LHCN-M2 (cell line): ENCODE measurements around the gene MTX2. TPM values are rescaled to one million over a fixed set of nuclear protein-coding genes. Genes with fewer than 3 reads are reported as not detected.
"Not testable (repeated sequence)": the region's sequence is repeated elsewhere in the genome, so short reads cannot be mapped to it uniquely, and the experiment has no call there.

Experiments
- DNase-seq: peaks from one replicate; pipeline ENCODE4 v3.0.0-alpha.2; 2012; ENCODE audit warnings: low read depth
- total RNA-seq: library from RNA; depleted of rRNA; stranded (reverse); fragments of >200 nt; gene quantifications from 2 replicates; pipeline ENCODE4 v1.2.3, GENCODE V29; 2014

MTX2 gene
- total RNA-seq, 1 experiment from 2014 or later, result 32.3 TPM

GRCh38 chr2:176285321-176285720, 16.1 kb downstream of the MTX2 start:
- peak; percentile 48 for DNase-seq

GRCh38 chr2:176291335-176291734, 22.1 kb downstream of the MTX2 start:
- DNase-seq, result no peak

- no peak for DNase-seq
These were observed 22.6 kb downstream of the MTX2 start for GRCh38 chr2:176291809-176292283.

- DNase-seq, result no peak
These were observed 23.4 kb downstream of the MTX2 start for GRCh38 chr2:176292608-176293007.

- no peak for DNase-seq
These were observed 24.1 kb downstream of the MTX2 start for GRCh38 chr2:176293334-176293733.

GRCh38 chr2:176297067-176297466, 27.8 kb downstream of the MTX2 start:
- no peak for DNase-seq

- DNase-seq, result no peak
These were observed 28.5 kb downstream of the MTX2 start for GRCh38 chr2:176297737-176298136.

GRCh38 chr2:176306020-176306419, 36.8 kb downstream of the MTX2 start:
- DNase-seq, result not testable (repeated sequence)

- DNase-seq, result no peak
These were observed 48.0 kb downstream of the MTX2 start for GRCh38 chr2:176317199-176317598.

GRCh38 chr2:176317623-176318065, 48.4 kb downstream of the MTX2 start:
- DNase-seq, result no peak

- DNase-seq, result no peak
These were observed 52.7 kb downstream of the MTX2 start for GRCh38 chr2:176321916-176322315.

- DNase-seq, result no peak
These were observed 55.6 kb downstream of the MTX2 start for GRCh38 chr2:176324862-176325261.

- no peak for DNase-seq
These were observed 56.5 kb downstream of the MTX2 start for GRCh38 chr2:176325732-176326131.

- DNase-seq, result no peak
These were observed 58.9 kb downstream of the MTX2 start for GRCh38 chr2:176328149-176328548.

GRCh38 chr2:176330612-176331011, 61.4 kb downstream of the MTX2 start:
- no peak for DNase-seq

- DNase-seq, result no peak
These were observed 62.4 kb downstream of the MTX2 start for GRCh38 chr2:176331646-176332045.

GRCh38 chr2:176334729-176335128, 65.5 kb downstream of the MTX2 start:
- no peak for DNase-seq

- DNase-seq, result no peak
These were observed 69.2 kb downstream of the MTX2 start for GRCh38 chr2:176338395-176338794.

- DNase-seq, result no peak
These were observed 70.0 kb downstream of the MTX2 start for GRCh38 chr2:176339208-176339607.

- DNase-seq, result peak; percentile 5
These were observed 87.0 kb downstream of the MTX2 start for GRCh38 chr2:176356251-176356650.

- DNase-seq, result no peak
These were observed 95.2 kb downstream of the MTX2 start for GRCh38 chr2:176364273-176364977.

GRCh38 chr2:176368349-176368748, 99.1 kb downstream of the MTX2 start:
- no peak for DNase-seq

- DNase-seq, result no peak
These were observed 101.4 kb downstream of the MTX2 start for GRCh38 chr2:176370467-176371171.
